WI38 (cell line): ENCODE measurements around the gene MMP25.

ENCODE experiments used
- H3K4me3 ChIP-seq: 2 replicates; pipeline ENCODE4 v1.5.1; 2011; ENCODE audit warnings: low read depth, mild to moderate bottlenecking, control low read depth, low read length
- TF ChIP-seq, protein P1 (sequence below): IDR thresholded peaks from 2 replicates; pipeline ENCODE4 v1.5.1; 2012; ENCODE audit warnings: low read depth, mild to moderate bottlenecking, control low read depth, low read length

The MMP25 gene

DNA sequence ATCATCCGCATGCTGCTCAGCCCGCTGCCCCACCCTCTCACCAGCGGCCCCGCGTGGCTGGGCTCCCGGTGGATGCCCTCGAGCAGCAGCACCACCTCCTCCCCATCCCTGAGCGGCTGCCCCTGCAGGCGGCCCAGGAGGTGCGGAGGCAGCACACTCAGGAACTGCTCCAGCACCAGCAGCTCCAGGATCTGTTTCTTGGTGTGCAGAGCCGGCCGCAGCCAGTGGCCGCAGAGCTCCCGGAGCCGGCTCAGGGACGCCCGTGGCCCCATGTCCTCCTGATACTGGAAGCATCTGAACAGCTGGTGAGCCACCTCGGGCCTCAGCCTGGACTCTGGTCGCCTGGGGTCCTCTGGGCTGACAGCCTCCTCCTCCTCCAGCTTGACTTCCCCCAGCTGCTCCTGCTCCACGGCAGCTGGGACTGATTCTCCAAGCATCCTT lies 46.2 kb downstream of the MMP25 start:
- TF ChIP-seq, protein P1, sequence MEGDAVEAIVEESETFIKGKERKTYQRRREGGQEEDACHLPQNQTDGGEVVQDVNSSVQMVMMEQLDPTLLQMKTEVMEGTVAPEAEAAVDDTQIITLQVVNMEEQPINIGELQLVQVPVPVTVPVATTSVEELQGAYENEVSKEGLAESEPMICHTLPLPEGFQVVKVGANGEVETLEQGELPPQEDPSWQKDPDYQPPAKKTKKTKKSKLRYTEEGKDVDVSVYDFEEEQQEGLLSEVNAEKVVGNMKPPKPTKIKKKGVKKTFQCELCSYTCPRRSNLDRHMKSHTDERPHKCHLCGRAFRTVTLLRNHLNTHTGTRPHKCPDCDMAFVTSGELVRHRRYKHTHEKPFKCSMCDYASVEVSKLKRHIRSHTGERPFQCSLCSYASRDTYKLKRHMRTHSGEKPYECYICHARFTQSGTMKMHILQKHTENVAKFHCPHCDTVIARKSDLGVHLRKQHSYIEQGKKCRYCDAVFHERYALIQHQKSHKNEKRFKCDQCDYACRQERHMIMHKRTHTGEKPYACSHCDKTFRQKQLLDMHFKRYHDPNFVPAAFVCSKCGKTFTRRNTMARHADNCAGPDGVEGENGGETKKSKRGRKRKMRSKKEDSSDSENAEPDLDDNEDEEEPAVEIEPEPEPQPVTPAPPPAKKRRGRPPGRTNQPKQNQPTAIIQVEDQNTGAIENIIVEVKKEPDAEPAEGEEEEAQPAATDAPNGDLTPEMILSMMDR = no peak
- H3K4me3 ChIP-seq = no peak overlapping the region

DNA sequence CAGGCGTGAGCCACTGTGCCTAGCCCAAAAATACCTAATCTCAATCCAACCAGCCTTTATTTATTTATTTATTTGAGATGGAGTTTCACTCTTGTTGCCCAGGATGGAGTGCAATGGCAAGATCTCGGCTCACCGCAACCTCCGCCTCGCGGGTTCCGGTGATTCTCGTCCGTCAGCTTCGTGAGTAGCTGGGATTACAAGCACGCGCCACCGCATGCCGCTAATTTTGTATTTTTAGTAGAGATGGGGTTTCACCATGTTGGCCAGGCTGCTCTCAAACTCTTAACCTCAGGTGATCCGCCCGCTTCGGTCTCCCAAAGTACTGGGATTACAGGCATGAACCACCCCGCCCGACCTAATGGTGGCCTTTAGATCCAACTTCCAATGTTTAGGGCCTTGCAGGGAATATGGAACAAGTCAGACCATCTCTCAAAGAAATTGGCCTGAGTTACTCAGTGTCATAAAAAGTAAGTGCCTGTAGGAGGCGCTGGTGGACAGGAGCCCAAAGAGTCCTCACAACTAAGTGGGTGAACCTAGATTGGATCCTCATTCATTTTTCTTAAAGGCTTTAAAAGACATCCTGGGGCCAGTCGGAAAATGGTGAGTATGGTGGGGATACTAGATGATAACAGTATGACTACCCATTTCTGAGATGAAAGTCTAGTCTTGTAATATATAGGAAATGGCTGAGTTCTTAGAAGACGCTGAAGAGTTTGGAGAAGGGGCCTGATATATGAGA lies 48.1 kb downstream of the MMP25 start:
- no peak overlapping the region for H3K4me3 ChIP-seq
- TF ChIP-seq, protein P1 = peak; percentile 63

DNA sequence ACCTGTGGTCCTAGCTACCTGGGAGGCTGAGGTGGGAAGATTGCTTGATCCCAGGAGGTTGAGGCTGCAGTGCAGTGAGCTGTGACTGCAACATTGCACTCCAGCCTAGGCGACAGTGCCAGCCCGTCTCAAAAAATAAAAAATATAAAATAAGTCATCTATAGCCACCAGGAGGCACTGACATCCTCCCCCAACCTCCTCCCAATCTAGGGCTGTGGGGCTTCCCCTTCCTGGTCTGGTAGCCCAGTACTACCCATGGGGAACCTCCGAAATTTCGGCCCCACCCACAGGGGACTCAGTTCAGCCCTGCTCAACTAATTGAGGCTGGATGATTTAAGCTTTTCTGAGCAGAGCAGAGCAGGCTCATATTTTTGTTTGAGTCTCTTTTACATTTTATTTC lies 49.5 kb downstream of the MMP25 start:
- TF ChIP-seq, protein P1 = no peak
- no peak overlapping the region for H3K4me3 ChIP-seq

DNA sequence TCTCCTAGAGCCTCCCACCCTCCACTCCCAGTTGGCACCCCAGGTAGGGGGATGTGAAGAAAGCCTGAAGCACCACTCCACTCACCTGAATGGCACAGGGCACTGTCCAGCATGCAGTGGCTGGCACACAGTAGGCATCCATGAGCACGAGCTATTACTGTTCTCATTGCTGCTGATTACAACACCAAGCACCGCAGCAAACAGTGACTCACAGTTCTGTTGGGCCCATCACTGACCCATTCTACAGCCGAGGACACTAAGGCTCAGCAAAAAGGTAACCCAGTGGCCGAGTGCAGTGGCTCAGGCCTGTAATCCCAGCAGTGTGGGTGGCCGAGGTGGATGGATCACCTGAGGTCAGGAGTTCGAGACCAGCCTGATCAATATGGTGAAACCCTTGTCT lies 50.0 kb downstream of the MMP25 start:
- TF ChIP-seq, protein P1 = no peak
- no peak overlapping the region for H3K4me3 ChIP-seq

DNA sequence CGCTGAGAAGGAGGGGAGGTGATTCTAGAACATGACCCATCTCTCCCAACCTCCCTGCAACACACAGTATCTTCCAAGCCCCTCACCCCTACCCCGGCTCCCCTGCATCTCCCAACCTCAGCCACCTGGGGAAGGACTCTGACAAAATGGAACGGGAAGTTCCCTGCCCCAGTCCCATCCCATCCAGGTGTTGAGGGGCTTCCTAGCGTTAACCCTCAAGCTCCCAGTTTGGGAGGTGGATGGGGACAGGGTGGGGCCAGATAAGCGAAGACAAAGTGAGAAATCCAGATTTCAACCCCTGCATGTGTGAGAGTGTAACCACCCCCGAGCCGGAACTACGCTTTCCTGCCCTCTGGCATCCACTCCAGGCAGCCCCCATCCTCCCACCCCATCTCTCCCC lies 50.9 kb downstream of the MMP25 start:
- TF ChIP-seq, protein P1 = no peak
- no peak overlapping the region for H3K4me3 ChIP-seq

DNA sequence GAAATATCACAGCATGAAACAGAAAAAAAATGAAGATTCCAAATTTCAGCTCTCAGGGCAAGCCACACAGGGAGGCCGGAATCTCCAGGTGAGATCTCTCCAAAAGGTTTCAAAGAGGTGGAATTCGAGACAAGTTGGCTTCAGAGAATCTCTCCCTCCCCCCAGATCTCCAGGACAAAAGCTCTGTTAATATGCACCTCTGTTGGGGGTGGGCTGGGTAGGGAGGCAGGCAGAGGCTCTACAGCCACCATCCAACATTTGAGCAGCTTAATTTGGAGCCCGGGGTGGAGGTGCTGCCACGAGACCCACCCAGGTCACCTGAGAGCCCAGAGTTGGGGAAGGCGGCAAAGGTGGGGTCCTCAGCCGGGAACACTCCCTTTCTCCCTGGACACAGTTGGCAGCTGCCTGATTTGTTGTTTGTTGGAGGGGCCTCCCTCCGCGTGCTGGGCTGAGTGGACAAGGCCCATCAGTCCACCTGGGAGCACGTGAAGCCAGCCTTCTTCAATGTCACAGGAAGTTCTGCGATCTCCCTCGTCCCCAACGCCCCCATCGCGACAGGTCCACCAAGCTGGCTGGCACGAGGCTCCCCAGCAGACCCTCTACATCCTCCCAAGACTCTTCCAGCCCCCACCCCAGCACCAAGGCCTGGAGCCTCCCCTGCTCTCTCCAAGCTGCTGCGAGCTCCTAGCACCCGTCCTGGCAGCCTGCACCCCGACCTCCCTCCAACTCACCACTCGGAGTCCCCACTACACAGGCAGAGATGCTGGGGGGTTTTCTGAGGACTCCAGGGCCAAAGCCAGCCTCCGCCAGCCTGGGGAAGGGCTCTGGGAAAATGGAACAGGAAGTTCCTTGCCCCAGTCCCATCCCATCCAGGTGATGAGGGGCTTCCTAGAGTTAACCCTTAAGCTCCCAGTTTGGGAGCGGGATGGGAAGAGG lies 52.4 kb downstream of the MMP25 start, which contains the start of gene ZSCAN10:
TSS of gene ZSCAN10 (minus strand) at position 836 of the 936 bp plus-strand sequence. CDS start 6,357 bp downstream, outside the sequence.
- H3K4me3 ChIP-seq = no peak within 1 kb of the TSS
- TF ChIP-seq, protein P1 = no peak

DNA sequence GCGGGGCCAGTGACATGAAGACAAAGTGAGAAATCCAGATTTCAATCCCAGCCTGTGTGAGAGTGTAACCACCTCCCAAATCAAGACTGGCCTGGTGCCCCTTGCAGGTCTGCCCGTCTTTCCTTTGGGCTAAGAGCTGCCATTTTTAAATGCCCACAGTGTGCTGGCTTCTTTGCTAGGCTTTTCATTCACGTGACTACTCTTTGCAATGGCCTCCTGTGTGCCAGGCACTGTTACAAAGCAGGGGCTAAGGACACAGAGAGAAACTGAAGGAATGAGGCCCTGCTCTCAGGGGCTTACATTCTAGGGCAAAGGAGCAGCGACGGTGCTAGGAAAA lies 53.0 kb downstream of the MMP25 start:
- H3K4me3 ChIP-seq = no peak overlapping the region
- TF ChIP-seq, protein P1 = no peak
